Natural killer cell (primary cell): ENCODE measurements around the gene GIGYF1. TPM values are rescaled to one million over a fixed set of nuclear protein-coding genes. Genes with fewer than 3 reads are reported as not detected.
A peak's percentile ranks its signal among the peaks of the same experiment; 100 is the strongest.

Source experiments
- ATAC-seq, 3 donors: fragments of 150-1000 bp in 2 of 3; fragments of 200-7000 bp in 1 of 3; cut with Tn5 transposase; 1 replicate in 1 of 3; 2 replicates in 2 of 3; pipeline ENCODE4 v1.10.0; 2021; ENCODE audit warnings: mild to moderate bottlenecking in 2 of 3, moderate library complexity in 2 of 3
- DNase-seq, 2 donors: peaks; one replicate each; pipeline versions ENCODE4 v3.0.0 to v3.0.0-alpha.2; 2013 to 2021; ENCODE audit warnings: mixed read lengths in 1 of 2
- H3K27ac ChIP-seq: one replicate; pipeline ENCODE4 v1.5.1; 2013; ENCODE audit warnings: mild to moderate bottlenecking, low read length
- H3K27me3 ChIP-seq: one replicate; pipeline ENCODE4 v1.6.1; 2013; ENCODE audit warnings: low read length; ENCODE audit not compliant: control insufficient read depth, insufficient read depth
- H3K36me3 ChIP-seq: one replicate; pipeline ENCODE4 v1.6.1; 2013; ENCODE audit warnings: low read length; ENCODE audit not compliant: control insufficient read depth, insufficient read depth
- H3K4me1 ChIP-seq: one replicate; pipeline ENCODE4 v1.6.1; 2013; ENCODE audit warnings: low read length; ENCODE audit not compliant: control insufficient read depth, insufficient read depth
- H3K4me3 ChIP-seq: one replicate; pipeline ENCODE4 v1.5.1; 2013; ENCODE audit warnings: low read length
- H3K9me3 ChIP-seq: one replicate; pipeline ENCODE4 v1.6.1; 2013; ENCODE audit warnings: low read length; ENCODE audit not compliant: control insufficient read depth, insufficient read depth
- H3K27ac Mint-ChIP-seq, 2 donors: one replicate each; pipeline ENCODE4 v1.8.0; 2022; ENCODE audit warnings: mild to moderate bottlenecking in 2 of 2, mixed read lengths in 2 of 2, moderate library complexity in 1 of 2
- H3K27me3 Mint-ChIP-seq, 2 donors: one replicate each; pipeline ENCODE4 v1.8.0; 2022; ENCODE audit warnings: low read depth in 2 of 2, mixed read lengths in 2 of 2
- H3K36me3 Mint-ChIP-seq: one replicate; pipeline ENCODE4 v1.8.0; 2022; ENCODE audit warnings: mixed read lengths
- H3K4me1 Mint-ChIP-seq, 2 donors: one replicate each; pipeline ENCODE4 v1.8.0; 2022; ENCODE audit warnings: mixed read lengths in 2 of 2
- H3K4me3 Mint-ChIP-seq: one replicate; pipeline ENCODE4 v1.8.0; 2022; ENCODE audit warnings: mild to moderate bottlenecking, moderate library complexity, mixed read lengths
- H3K9me3 Mint-ChIP-seq, 2 donors: one replicate each; pipeline ENCODE4 v1.8.0; 2022; ENCODE audit warnings: mixed read lengths in 2 of 2
- WGBS: methylation state at CpG from one replicate; pipeline ENCODE4 v1.1.7; 2013; ENCODE audit warnings: missing lambda C conversion rate; ENCODE audit not compliant: insufficient coverage; 5-methylcytosine and 5-hydroxymethylcytosine counted together
- intact Hi-C: fragments of 100-400 bp; cut with micrococcal nuclease; formaldehyde crosslinking; loops from one replicate; pipeline ENCODE4 v1.14.2; 2022
- total RNA-seq, 4 donors: library from RNA; stranded (reverse); fragments of 120-200 nt in 1 of 4; gene quantifications; one replicate each; pipeline versions ENCODE4 v1.2.3 to v1.2.4, GENCODE V29; 2013 to 2022
- TF ChIP-seq, protein P1 (sequence below): fragments of 200-600 bp; IDR thresholded peaks from one replicate; pipeline ENCODE4 v1.8.0; 2022; ENCODE audit warnings: antibody characterized with exemption

The GIGYF1 gene
- 100 to 1,000 TPM in 2 of 3 donors, 10 to 100 TPM in 1; 92.0 to 102 (median 101) TPM for total RNA-seq
- 32.4 TPM for total RNA-seq (2013)

DNA sequence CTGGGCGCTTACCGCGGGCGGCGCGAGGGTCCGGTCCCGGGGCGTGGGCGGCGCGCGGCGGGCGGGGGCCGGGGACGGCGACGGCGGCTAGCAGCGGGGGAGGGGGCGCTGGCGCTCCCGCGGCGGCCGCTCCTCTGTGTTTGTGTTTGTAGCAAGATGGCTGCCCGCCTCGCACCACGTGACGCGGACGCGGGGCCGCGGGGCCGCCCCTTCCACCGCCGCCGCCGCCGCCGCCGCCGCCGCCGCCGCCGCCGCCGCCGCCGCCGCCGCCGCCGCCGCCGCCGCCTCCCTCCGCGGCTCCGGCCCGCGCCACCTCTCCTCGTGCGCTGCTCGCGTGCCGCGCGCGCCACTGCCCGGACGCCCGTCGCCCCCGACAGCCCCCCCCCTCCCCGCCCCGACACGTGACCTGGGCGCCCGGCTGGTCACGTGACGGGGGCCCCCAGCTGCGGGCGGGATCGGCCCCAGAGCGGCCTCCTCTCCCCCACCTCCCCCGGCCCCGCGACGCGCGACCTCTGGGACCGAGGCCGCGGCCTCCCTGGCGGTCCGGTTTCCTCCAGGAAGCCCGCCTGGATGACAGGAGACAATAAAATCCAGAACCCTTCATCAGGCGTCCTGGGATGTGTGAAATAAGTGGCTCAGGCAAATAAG lies at the start of gene GIGYF1:
Gene GIGYF1, minus strand, starts transcription at position 153 of the 648 bp plus-strand sequence. CDS start 6,012 bp downstream, outside the sequence.
- TF ChIP-seq, protein P1, sequence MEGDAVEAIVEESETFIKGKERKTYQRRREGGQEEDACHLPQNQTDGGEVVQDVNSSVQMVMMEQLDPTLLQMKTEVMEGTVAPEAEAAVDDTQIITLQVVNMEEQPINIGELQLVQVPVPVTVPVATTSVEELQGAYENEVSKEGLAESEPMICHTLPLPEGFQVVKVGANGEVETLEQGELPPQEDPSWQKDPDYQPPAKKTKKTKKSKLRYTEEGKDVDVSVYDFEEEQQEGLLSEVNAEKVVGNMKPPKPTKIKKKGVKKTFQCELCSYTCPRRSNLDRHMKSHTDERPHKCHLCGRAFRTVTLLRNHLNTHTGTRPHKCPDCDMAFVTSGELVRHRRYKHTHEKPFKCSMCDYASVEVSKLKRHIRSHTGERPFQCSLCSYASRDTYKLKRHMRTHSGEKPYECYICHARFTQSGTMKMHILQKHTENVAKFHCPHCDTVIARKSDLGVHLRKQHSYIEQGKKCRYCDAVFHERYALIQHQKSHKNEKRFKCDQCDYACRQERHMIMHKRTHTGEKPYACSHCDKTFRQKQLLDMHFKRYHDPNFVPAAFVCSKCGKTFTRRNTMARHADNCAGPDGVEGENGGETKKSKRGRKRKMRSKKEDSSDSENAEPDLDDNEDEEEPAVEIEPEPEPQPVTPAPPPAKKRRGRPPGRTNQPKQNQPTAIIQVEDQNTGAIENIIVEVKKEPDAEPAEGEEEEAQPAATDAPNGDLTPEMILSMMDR: no peak
- Histone ChIP-seq H3K9me3 (no peaks in the 10 kb centered on the region), H3K27me3 (no peaks in the 10 kb centered on the region), H3K27ac (peak within 1 kb of the TSS; percentile 63), H3K4me3 (peak within 1 kb of the TSS; percentile 52), H3K4me1 (peaks cover 39% of the 10 kb centered on the region), H3K36me3 (no peaks in the 10 kb centered on the region)
- Mint-ChIP-seq H3K36me3 (no peaks in the 10 kb centered on the region), H3K27ac (peak within 1 kb of the TSS; percentile 84 to 94), H3K4me3 (peak within 1 kb of the TSS; percentile 96), H3K9me3 (no peaks in the 10 kb centered on the region), H3K27me3 (no peaks in the 10 kb centered on the region), H3K4me1 (peaks cover 20 to 23% of the 10 kb centered on the region in 2 donors)
- intact Hi-C loops: loop anchor here (5.0 to 10.0 kb wide), 3 partner anchors 62 to 219 kb away; partner anchors contain the start of genes PCOLCE and TSC22D4
- under 1% methylated on average over 86 of the region's 102 CpGs for WGBS
- DNase-seq: peak; percentile 73 to 86
- peak; percentile 72 to 82 (median 81) for ATAC-seq

GRCh38 chr7:100739934-100740333 lies 45.9 kb upstream of the GIGYF1 start:
- no peaks in the 10 kb centered on the region for H3K4me1 Mint-ChIP-seq
- 91% methylated on average over 6 of the region's 6 CpGs for WGBS
- ATAC-seq (no peak), DNase-seq (no peak)
- no peaks in the 10 kb centered on the region for H3K9me3 Mint-ChIP-seq
- Histone ChIP-seq H3K4me1 (no peaks in the 10 kb centered on the region), H3K4me3 (no peak overlapping the region), H3K9me3 (no peaks in the 10 kb centered on the region), H3K36me3 (no peaks in the 10 kb centered on the region), H3K27ac (no peak overlapping the region), H3K27me3 (no peaks in the 10 kb centered on the region)
- TF ChIP-seq, protein P1: no peak
- intact Hi-C loops: no loop called here
- H3K27me3 Mint-ChIP-seq: peaks cover 0 to 8% of the 10 kb centered on the region in 2 donors
- no peak overlapping the region for H3K27ac Mint-ChIP-seq
- H3K36me3 Mint-ChIP-seq: no peaks in the 10 kb centered on the region
- H3K4me3 Mint-ChIP-seq: no peak overlapping the region

DNA sequence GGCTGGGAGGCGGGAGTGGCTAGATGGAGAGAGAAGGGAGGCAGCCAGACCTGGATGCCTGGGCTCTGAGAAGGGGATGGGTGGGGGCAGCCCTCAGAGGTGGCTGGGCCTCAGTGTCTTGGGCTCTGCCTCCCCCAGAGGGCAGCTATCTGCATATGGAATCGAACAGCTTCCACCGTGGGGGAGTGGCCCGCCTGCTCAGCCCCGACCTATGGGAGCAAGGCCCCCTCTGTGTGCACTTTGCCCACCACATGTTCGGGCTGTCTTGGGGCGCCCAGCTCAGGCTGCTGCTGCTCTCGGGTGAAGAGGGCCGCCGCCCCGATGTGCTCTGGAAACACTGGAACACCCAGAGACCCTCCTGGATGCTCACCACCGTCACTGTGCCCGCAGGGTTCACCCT lies 42.6 kb upstream of the GIGYF1 start:
- H3K9me3 Mint-ChIP-seq: no peaks in the 10 kb centered on the region
- Histone ChIP-seq H3K36me3 (no peaks in the 10 kb centered on the region), H3K27ac (no peak overlapping the region), H3K4me3 (no peak overlapping the region), H3K27me3 (no peaks in the 10 kb centered on the region), H3K4me1 (no peaks in the 10 kb centered on the region), H3K9me3 (no peaks in the 10 kb centered on the region)
- H3K4me3 Mint-ChIP-seq: no peak overlapping the region
- H3K27ac Mint-ChIP-seq: no peak overlapping the region
- ATAC-seq (no peak), DNase-seq (no peak)
- no peaks in the 10 kb centered on the region for H3K36me3 Mint-ChIP-seq
- TF ChIP-seq, protein P1: no peak
- H3K27me3 Mint-ChIP-seq: peaks cover 0 to 10% of the 10 kb centered on the region in 2 donors
- intact Hi-C loops: no loop called here
- H3K4me1 Mint-ChIP-seq: no peaks in the 10 kb centered on the region
- WGBS: 85% methylated on average over 13 of the region's 13 CpGs
